ENCODE data around the gene CD34. TPM values are rescaled to one million over a fixed set of nuclear protein-coding genes. Genes with fewer than 3 reads are reported as not detected.
A peak's percentile ranks its signal among the peaks of the same experiment; 100 is the strongest.
"Not testable (repeated sequence)": the region's sequence is repeated elsewhere in the genome, so short reads cannot be mapped to it uniquely, and the experiment has no call there.

Gene CD34
- total RNA-seq, 1 donor from 2014 or later = not detected

- no peak for TF ChIP-seq CTCF (IDR thresholded peaks at IDR 0.05; ENCODE audit: insufficient read depth, low read length, severe bottlenecking)
- Histone ChIP-seq H3K27me3 (ENCODE audit: control insufficient read depth, insufficient read depth, low read length) (no peaks in the 10 kb centered on the region), H3K36me3 (ENCODE audit: control insufficient read depth, insufficient read depth, low read length) (no peaks in the 10 kb centered on the region), H3K4me3 (ENCODE audit: low read depth, low read length) (no peak overlapping the region)
- DNase-seq (ENCODE audit: low read depth) = no peak
- FAIRE-seq = no peak
These were observed 38.8 kb upstream of the CD34 start for GRCh38 chr1:207949571-207950195.

GRCh38 chr1:207948536-207949250 is 37.8 kb upstream of the CD34 start:
- DNase-seq (ENCODE audit: low read depth) (no peak), FAIRE-seq (no peak)
- Histone ChIP-seq H3K27me3 (ENCODE audit: control insufficient read depth, insufficient read depth, low read length) (no peaks in the 10 kb centered on the region), H3K36me3 (ENCODE audit: control insufficient read depth, insufficient read depth, low read length) (no peaks in the 10 kb centered on the region), H3K4me3 (ENCODE audit: low read depth, low read length) (no peak overlapping the region)
- TF ChIP-seq CTCF (IDR thresholded peaks at IDR 0.05; ENCODE audit: insufficient read depth, low read length, severe bottlenecking) = no peak

- no peaks in the 10 kb centered on the region for H3K36me3 ChIP-seq (ENCODE audit: control insufficient read depth, insufficient read depth, low read length)
- FAIRE-seq (no peak), DNase-seq (ENCODE audit: low read depth) (no peak)
- no peak overlapping the region for H3K4me3 ChIP-seq (ENCODE audit: low read depth, low read length)
- H3K27me3 ChIP-seq (ENCODE audit: control insufficient read depth, insufficient read depth, low read length) = no peaks in the 10 kb centered on the region
- no peak for TF ChIP-seq CTCF (IDR thresholded peaks at IDR 0.05; ENCODE audit: insufficient read depth, low read length, severe bottlenecking)
These were observed 35.8 kb upstream of the CD34 start for GRCh38 chr1:207946756-207947155.

- Histone ChIP-seq H3K36me3 (ENCODE audit: control insufficient read depth, insufficient read depth, low read length) (no peaks in the 10 kb centered on the region), H3K4me3 (ENCODE audit: low read depth, low read length) (no peak overlapping the region), H3K27me3 (ENCODE audit: control insufficient read depth, insufficient read depth, low read length) (no peaks in the 10 kb centered on the region)
- no peak for TF ChIP-seq CTCF (IDR thresholded peaks at IDR 0.05; ENCODE audit: insufficient read depth, low read length, severe bottlenecking)
- FAIRE-seq (no peak), DNase-seq (ENCODE audit: low read depth) (peak; percentile 80)
These were observed 33.6 kb upstream of the CD34 start for GRCh38 chr1:207944571-207944970.

GRCh38 chr1:207942337-207942741 is 31.4 kb upstream of the CD34 start:
- not testable (repeated sequence) for FAIRE-seq; H3K27me3 ChIP-seq (ENCODE audit: control insufficient read depth, insufficient read depth, low read length); H3K4me3 ChIP-seq (ENCODE audit: low read depth, low read length); DNase-seq (ENCODE audit: low read depth); H3K36me3 ChIP-seq (ENCODE audit: control insufficient read depth, insufficient read depth, low read length)

GRCh38 chr1:207941665-207942064 is 30.7 kb upstream of the CD34 start:
- TF ChIP-seq CTCF (IDR thresholded peaks at IDR 0.05; ENCODE audit: insufficient read depth, low read length, severe bottlenecking) = no peak
- DNase-seq (ENCODE audit: low read depth) = peak; percentile 7
- no peak for FAIRE-seq
- Histone ChIP-seq H3K36me3 (ENCODE audit: control insufficient read depth, insufficient read depth, low read length) (no peaks in the 10 kb centered on the region), H3K27me3 (ENCODE audit: control insufficient read depth, insufficient read depth, low read length) (no peaks in the 10 kb centered on the region), H3K4me3 (ENCODE audit: low read depth, low read length) (no peak overlapping the region)

Data from bronchial epithelial cell (primary cell).